Measurements from ENCODE around the gene SPTLC1.
A peak's percentile ranks its signal among the peaks of the same experiment; 100 is the strongest.
"Not testable (repeated sequence)": the region's sequence is repeated elsewhere in the genome, so short reads cannot be mapped to it uniquely, and the experiment has no call there.

The SPTLC1 gene

DNA sequence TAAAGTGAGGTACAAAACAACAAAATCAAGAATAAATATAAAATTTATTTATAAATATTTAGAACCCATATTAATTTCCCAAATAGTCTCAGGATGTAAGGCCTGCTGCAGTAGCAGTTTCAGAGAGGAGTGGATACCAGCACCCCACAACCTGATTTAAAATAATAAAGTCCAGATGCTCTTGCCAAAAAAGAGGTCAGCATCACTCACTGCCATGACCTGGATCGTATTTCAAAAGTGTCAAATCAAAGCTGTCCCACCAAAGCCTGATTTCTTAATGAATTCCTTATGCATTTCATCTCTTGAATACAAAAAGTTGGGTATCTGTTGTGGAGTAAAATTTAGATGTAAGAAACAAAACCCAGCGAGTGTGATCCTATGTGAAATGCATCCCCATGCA is 107.2 kb downstream of the SPTLC1 start:
- TF ChIP-seq, protein P1, sequence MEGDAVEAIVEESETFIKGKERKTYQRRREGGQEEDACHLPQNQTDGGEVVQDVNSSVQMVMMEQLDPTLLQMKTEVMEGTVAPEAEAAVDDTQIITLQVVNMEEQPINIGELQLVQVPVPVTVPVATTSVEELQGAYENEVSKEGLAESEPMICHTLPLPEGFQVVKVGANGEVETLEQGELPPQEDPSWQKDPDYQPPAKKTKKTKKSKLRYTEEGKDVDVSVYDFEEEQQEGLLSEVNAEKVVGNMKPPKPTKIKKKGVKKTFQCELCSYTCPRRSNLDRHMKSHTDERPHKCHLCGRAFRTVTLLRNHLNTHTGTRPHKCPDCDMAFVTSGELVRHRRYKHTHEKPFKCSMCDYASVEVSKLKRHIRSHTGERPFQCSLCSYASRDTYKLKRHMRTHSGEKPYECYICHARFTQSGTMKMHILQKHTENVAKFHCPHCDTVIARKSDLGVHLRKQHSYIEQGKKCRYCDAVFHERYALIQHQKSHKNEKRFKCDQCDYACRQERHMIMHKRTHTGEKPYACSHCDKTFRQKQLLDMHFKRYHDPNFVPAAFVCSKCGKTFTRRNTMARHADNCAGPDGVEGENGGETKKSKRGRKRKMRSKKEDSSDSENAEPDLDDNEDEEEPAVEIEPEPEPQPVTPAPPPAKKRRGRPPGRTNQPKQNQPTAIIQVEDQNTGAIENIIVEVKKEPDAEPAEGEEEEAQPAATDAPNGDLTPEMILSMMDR (IDR thresholded peaks at IDR 0.05; ENCODE audit: unreplicated experiment in 3 of 3) = no peak
- Mint-ChIP-seq H3K27ac (peak overlapping the region in 2 of 3 experiments; percentile 28 to 32), H3K27me3 (ENCODE audit: low read depth) (peaks cover 4% of the 10 kb centered on the region), H3K4me3 (no peak overlapping the region), H3K9me3 (no peaks in the 10 kb centered on the region), H3K36me3 (ENCODE audit: low read depth) (no peaks in the 10 kb centered on the region), H3K4me1 (peaks cover 5% of the 10 kb centered on the region)

DNA sequence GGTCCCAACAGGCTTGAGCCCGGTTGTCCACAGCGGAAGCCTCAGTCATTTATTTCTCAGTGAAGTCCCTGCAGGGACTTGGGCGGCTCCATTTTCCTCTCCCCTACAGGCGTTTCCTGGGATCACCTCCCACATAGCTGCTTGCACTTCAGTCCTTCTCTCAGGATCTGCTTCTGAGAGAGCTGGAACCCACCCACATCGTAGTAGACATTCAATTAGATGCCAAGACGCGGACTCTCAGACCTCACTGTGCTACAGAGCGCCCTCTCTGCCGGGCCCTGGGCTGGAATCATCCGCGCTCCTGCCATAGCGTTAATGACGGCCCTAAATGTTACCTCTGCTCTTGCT is 111.2 kb downstream of the SPTLC1 start:
- Mint-ChIP-seq H3K4me3 (no peak overlapping the region), H3K27ac (no peak overlapping the region), H3K9me3 (peaks cover 3% of the 10 kb centered on the region), H3K4me1 (peaks cover 5% of the 10 kb centered on the region), H3K27me3 (ENCODE audit: low read depth) (no peaks in the 10 kb centered on the region), H3K36me3 (ENCODE audit: low read depth) (no peaks in the 10 kb centered on the region)
- TF ChIP-seq, protein P1 (IDR thresholded peaks at IDR 0.05; ENCODE audit: unreplicated experiment in 3 of 3) = no peak

DNA sequence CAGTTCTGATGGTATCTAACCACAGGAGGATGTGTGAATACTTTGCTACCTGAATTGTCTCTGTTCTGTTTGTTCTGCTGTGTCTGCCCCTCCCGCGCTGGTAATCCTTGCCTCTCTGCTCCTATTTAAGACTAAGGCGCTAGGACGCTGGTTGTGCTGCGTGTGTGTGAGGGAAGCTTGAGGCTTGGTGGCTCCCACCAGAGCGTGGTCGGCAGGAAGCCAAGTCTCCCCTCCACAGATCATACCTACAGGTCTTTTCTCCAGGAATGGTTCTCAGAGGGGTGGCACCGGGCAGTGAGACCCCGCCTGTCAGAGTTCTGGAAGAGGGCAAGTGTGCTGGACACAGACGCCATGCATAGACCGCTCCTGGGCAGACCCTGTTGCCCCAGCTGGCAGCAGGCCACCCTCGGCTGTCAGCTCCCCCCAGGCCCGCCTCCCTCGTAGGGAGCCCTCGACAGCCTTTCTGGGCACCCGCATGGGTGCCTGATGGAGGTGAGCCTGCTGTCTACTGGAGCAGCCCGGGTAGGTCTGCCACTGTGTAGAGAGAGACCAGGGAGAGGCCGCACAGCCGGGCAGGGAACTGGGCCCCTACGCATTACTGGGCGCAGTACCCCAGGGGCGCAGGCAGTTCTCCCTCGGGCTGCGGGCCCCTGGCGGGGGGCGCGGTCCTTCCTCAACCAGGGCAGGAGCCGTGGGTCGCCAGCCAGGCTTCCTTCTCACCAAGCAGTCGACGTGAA is 111.7 kb downstream of the SPTLC1 start:
- no peaks in the 10 kb centered on the region for H3K36me3 Mint-ChIP-seq (ENCODE audit: low read depth)
- no peak overlapping the region for H3K4me3 Mint-ChIP-seq
- TF ChIP-seq, protein P1 (IDR thresholded peaks at IDR 0.05; ENCODE audit: unreplicated experiment in 3 of 3) = no peak
- H3K9me3 Mint-ChIP-seq = peaks cover 3% of the 10 kb centered on the region
- no peak overlapping the region for H3K27ac Mint-ChIP-seq
- H3K27me3 Mint-ChIP-seq (ENCODE audit: low read depth) = no peaks in the 10 kb centered on the region
- peaks cover 5% of the 10 kb centered on the region for H3K4me1 Mint-ChIP-seq

GRCh38 chr9:92001948-92002347 is 113.3 kb downstream of the SPTLC1 start:
- not testable (repeated sequence) for H3K27me3 Mint-ChIP-seq (ENCODE audit: low read depth); H3K27ac Mint-ChIP-seq; H3K4me1 Mint-ChIP-seq; H3K9me3 Mint-ChIP-seq; H3K4me3 Mint-ChIP-seq; H3K36me3 Mint-ChIP-seq (ENCODE audit: low read depth)

GRCh38 chr9:92001244-92001643 is 114.0 kb downstream of the SPTLC1 start:
- Mint-ChIP-seq H3K4me3 (no peak overlapping the region), H3K27ac (no peak overlapping the region), H3K36me3 (ENCODE audit: low read depth) (no peaks in the 10 kb centered on the region), H3K27me3 (ENCODE audit: low read depth) (no peaks in the 10 kb centered on the region), H3K4me1 (no peaks in the 10 kb centered on the region), H3K9me3 (peaks cover 3% of the 10 kb centered on the region)
- TF ChIP-seq, protein P1 (IDR thresholded peaks at IDR 0.05; ENCODE audit: unreplicated experiment in 3 of 3) = no peak

- Mint-ChIP-seq H3K4me3 (no peak overlapping the region), H3K27ac (no peak overlapping the region), H3K4me1 (peaks cover 15% of the 10 kb centered on the region), H3K9me3 (no peaks in the 10 kb centered on the region), H3K27me3 (ENCODE audit: low read depth) (peaks cover 10% of the 10 kb centered on the region), H3K36me3 (ENCODE audit: low read depth) (no peaks in the 10 kb centered on the region)
- TF ChIP-seq, protein P1 (IDR thresholded peaks at IDR 0.05; ENCODE audit: unreplicated experiment in 3 of 3) = no peak
These were observed 120.1 kb downstream of the SPTLC1 start for GRCh38 chr9:91995000-91995655.

Measured in nephron (organoid).